ENCODE results near the gene SLC10A6. TPM values are rescaled to one million over a fixed set of nuclear protein-coding genes. Genes with fewer than 3 reads are reported as not detected.

SLC10A6 gene
- total and polyA plus RNA-seq, 2 of the 13 experiments (the other 11 are each of a cell fraction or from before 2014, with no cell fraction given): not detected

DNA sequence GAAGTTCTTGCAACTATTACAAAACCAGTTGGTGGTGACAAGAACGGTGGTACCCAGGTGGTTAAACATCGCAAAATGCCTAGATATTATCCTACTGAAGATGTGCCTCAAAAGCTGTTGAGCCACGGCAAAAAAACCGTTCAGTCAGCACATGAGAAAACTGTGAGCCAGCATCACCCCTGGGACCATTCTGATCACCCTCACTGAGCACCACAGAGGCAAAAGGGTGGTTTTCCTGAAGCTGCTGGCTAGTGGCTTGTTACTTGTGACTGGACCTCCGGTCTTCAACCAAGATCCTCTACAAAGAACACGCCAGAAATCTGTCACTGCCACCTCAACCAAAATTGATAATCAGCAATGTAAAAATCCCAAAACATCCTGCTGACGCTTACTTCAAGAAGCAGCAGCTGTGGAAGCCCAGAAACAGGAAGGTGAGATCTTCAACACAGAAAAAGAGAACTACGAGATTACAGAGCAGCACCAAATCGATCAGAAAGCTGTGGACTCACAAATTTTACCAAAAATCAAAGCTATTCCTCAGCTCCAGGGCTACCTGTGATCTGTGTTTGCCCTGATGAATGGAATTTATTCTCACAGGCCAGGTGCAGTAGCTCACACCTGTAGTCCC is 21.4 kb upstream of the SLC10A6 start (continued):
- TF ChIP-seq, protein P1, sequence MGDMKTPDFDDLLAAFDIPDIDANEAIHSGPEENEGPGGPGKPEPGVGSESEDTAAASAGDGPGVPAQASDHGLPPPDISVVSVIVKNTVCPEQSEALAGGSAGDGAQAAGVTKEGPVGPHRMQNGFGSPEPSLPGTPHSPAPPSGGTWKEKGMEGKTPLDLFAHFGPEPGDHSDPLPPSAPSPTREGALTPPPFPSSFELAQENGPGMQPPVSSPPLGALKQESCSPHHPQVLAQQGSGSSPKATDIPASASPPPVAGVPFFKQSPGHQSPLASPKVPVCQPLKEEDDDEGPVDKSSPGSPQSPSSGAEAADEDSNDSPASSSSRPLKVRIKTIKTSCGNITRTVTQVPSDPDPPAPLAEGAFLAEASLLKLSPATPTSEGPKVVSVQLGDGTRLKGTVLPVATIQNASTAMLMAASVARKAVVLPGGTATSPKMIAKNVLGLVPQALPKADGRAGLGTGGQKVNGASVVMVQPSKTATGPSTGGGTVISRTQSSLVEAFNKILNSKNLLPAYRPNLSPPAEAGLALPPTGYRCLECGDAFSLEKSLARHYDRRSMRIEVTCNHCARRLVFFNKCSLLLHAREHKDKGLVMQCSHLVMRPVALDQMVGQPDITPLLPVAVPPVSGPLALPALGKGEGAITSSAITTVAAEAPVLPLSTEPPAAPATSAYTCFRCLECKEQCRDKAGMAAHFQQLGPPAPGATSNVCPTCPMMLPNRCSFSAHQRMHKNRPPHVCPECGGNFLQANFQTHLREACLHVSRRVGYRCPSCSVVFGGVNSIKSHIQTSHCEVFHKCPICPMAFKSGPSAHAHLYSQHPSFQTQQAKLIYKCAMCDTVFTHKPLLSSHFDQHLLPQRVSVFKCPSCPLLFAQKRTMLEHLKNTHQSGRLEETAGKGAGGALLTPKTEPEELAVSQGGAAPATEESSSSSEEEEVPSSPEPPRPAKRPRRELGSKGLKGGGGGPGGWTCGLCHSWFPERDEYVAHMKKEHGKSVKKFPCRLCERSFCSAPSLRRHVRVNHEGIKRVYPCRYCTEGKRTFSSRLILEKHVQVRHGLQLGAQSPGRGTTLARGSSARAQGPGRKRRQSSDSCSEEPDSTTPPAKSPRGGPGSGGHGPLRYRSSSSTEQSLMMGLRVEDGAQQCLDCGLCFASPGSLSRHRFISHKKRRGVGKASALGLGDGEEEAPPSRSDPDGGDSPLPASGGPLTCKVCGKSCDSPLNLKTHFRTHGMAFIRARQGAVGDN (CRISPR knock-in tag; IDR thresholded peaks at IDR 0.05): no peak

DNA sequence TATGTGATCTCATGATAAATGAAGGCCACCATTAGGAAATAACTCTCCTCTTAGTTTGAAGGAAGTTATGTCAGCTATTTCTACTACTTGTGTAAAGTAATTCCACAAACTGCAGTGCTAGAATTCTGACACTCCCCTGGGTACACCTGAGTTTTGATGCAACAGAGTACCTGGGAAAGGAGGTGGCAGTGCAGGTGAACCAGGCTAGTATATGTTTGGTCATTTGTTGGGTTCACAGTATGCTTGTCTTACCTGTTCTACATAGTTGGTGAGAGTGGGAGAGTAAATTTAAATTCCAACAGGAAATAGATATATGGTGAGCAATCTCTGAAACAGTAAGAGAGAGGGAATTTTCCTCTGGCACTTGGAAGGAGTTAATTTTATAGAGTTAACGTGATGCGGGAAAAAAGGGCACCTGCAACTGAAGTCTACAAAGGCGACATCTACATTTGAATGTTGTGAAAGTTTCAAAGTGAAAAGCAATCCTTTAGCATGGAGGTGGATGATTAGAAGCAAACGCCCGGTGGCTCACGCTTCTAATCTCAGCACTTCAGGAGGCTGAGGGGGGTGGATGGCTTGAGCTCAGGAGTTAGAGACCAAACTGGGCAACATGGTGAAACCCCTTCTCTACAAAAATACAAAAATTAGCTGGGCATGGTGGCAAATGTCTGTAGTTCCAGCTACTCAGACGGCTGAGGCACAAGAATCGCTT is 8.3 kb upstream of the SLC10A6 start:
- ATAC-seq: no peak
- POLR2A ChIA-PET: no interaction called here
- H3K4me3 ChIP-seq (replicated peaks in 1 of 3; ENCODE audit: insufficient read depth in 1 of 3, low read depth in 2 of 3, low read length in 3 of 3): no peak overlapping the region
- intact Hi-C loops (cut with micrococcal nuclease; ENCODE audit: unreplicated experiment): no loop called here
- no peaks in the 10 kb centered on the region for H3K79me2 ChIP-seq (ENCODE audit: insufficient read depth, low read length)
- BruUV-seq (replicated peaks): no TSS peak
- H3K4me2 ChIP-seq (ENCODE audit: low read depth, low read length): no peak overlapping the region
- no peak overlapping the region for H3K9ac ChIP-seq (ENCODE audit: insufficient read depth, low read depth, low read length)
- no peaks in the 10 kb centered on the region for H4K20me1 ChIP-seq (ENCODE audit: insufficient read depth, low read length)
- CTCF ChIA-PET (ENCODE audit: low intra/inter-chr PET ratio, low total read pairs): no interaction called here
- no peaks in the 10 kb centered on the region for H3K36me3 ChIP-seq (replicated peaks in 1 of 2; ENCODE audit: control insufficient read depth in 1 of 2, insufficient read depth in 2 of 2, low read length in 2 of 2)
- WGBS (ENCODE audit: low lambda C conversion rate): 65% methylated on average over 8 of the region's 8 CpGs
- no peak overlapping the region for H2AFZ ChIP-seq (ENCODE audit: low read length)
- TF ChIP-seq, protein P2, sequence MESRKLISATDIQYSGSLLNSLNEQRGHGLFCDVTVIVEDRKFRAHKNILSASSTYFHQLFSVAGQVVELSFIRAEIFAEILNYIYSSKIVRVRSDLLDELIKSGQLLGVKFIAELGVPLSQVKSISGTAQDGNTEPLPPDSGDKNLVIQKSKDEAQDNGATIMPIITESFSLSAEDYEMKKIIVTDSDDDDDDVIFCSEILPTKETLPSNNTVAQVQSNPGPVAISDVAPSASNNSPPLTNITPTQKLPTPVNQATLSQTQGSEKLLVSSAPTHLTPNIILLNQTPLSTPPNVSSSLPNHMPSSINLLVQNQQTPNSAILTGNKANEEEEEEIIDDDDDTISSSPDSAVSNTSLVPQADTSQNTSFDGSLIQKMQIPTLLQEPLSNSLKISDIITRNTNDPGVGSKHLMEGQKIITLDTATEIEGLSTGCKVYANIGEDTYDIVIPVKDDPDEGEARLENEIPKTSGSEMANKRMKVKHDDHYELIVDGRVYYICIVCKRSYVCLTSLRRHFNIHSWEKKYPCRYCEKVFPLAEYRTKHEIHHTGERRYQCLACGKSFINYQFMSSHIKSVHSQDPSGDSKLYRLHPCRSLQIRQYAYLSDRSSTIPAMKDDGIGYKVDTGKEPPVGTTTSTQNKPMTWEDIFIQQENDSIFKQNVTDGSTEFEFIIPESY (CRISPR knock-in tag; IDR thresholded peaks at IDR 0.05): no peak
- TF ChIP-seq ZNF124 (CRISPR knock-in tag; IDR thresholded peaks at IDR 0.05) (no peak), MAFG (CRISPR knock-in tag; IDR thresholded peaks at IDR 0.05) (no peak)
- TF ChIP-seq, protein P3, sequence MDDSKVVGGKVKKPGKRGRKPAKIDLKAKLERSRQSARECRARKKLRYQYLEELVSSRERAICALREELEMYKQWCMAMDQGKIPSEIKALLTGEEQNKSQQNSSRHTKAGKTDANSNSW (CRISPR knock-in tag; IDR thresholded peaks at IDR 0.05; ENCODE audit: borderline replicate concordance): no peak
- H3K9me3 ChIP-seq (ENCODE audit: low read length): no peaks in the 10 kb centered on the region
- no peaks in the 10 kb centered on the region for H3K4me1 ChIP-seq (ENCODE audit: insufficient read depth, low read length)
- in situ Hi-C loops (cut with HindIII; ENCODE audit: extremely low pct_ligation_motif_present, low pct_unique_long_range_greater_than_20kb): no loop called here
- no peaks in the 10 kb centered on the region for H3K27me3 ChIP-seq (ENCODE audit: control insufficient read depth in 1 of 2, insufficient read depth in 2 of 2, low read length in 2 of 2)
- FAIRE-seq: no peak
- no peak overlapping the region for H3K27ac ChIP-seq (ENCODE audit: extremely low read length, insufficient read depth, low read length)
- no peak for DNase-seq (ENCODE audit: low spot score)
